GM21576 (cell line): ENCODE results near the gene ZBTB21.
"Not testable (repeated sequence)": the region's sequence is repeated elsewhere in the genome, so short reads cannot be mapped to it uniquely, and the experiment has no call there.

Experiments
- ATAC-seq: cut with Tn5 transposase; IDR thresholded peaks from one replicate; pipeline ENCODE4 v1.9.1; 2021; ENCODE audit warnings: mild to moderate bottlenecking, moderate library complexity; ENCODE audit not compliant: unreplicated experiment

The ZBTB21 gene

DNA sequence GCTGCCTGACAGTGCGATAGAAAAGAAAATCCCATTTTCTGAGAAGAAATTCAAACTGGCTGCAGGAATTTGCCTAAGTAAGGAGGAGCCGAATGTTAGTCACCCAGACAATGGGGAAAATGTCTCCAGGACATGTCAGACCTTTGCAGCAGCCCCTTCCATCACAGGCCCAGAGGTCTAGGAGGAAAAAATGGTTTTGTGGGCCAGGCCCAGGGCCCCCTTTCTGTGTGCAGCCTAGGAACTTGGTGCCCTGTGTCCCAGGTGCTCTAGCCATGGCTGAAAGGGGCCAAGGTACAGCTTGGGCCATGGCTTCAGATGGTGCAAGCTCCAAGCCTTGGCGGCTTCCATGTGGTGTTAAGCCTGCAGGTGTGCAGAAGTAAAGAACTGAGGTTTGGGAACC lies 14.6 kb downstream of the ZBTB21 start:
- no peak for ATAC-seq

DNA sequence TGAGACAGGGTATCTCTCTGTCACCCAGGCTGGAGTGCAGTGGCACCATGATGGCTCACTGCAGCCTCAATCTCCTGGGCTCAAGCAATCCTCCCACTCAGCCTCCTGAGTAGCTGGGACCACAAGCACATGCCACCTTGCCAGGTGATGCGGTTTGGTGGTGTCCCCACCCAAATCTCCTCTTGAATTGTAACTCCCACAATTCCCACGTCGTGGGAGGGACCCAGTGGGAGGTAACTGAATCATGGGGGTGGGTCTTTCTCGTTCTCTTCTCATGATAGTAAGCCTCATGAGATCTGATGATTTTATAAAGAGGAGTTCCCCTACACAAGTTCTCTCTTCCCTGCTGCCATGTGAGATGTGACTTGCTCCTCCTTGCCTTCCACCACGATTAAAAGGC lies 15.5 kb downstream of the ZBTB21 start:
- ATAC-seq: not testable (repeated sequence)

DNA sequence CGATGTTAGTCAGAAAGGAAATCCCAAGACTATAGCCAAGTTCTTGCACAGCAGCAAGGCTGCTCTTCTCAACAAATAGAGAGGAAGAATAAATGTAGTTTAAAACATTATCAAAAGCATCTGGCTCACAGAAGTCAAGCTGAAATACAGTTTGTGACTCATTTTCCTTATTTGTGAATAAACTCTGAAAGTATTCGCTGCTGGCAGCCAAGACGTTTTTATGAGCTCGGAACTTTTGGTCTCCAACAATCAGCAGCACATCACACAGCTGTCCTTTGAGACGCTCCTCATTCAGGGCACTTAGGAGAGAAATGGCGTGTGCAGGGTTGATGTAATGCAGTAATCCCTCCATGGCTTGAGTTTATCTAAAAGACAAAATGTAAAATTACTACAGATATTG lies 16.4 kb downstream of the ZBTB21 start:
- ATAC-seq: no peak

DNA sequence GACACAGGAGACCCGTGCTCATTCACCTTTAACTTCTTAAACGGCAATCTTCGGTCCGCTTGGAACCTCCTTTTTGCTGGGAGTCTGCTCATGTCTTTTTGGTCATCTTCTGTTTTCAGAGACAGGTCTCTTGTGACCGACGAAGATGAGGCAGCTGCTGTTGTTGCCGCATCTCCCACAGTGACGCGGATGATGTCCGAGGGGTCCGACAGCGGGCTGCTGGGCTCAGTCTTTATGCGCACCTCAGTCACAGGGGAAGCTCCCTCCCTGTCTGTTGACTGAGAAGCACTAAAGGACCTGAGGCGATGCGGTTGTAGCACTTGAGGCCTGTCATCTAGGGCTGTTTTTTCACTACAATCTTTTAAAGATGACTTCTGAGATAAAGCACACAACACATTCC lies 17.6 kb downstream of the ZBTB21 start:
- no peak for ATAC-seq

DNA sequence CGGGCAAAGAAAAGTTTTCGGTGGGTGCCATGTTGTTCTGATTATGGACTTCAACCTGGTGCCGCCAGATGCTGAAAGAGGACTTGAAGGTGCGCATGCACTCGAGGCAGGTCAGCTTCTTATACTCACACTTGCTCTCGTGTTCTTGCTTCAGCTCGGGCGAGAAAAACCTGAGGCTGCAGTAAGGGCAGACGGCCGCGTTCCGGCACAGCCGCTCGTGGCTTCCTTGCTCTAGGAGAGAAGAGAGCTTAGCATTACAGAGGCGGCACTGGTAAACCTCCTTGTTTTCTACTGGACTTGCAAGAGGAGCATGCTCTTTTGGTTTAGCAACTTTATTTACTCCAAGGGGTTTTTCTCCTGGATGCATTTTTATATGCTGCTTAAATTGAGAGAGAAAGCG lies 18.5 kb downstream of the ZBTB21 start:
- ATAC-seq: no peak

DNA sequence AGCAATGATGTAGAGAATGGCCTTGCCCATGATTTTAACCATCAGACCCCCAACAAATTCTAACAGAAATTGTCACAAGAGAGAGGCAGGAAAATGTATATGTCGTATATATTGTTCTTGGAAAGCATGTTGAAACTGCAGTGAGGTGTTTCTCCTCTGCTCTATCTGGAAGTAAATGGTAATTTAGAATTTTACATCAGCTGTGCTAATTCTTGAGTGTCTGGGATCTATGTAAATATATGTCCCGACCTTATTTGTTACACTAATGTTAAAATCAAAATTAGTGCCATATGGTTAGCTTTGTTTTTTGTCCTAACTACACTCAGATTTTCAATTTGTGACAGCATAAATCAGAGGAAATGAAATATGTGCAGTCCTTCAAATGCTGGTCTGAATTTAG lies 20.5 kb downstream of the ZBTB21 start:
- no peak for ATAC-seq

DNA sequence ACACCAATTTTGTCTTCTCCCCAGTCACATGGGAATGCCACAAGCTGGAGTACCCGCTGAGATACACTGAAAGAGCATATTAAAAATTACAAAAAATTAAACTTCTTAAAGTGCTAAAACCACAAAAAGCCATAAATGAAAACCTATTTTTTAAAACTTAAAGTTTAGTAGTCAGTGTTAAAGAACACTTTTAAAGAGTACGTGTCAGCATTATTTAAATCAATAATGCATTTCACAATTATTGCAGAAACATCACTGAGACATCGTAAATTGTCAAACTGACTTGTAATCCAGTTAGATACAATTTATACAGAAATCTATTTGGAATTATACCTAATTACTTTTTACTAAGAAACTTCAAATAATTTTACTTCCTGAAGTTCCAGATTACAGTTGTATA lies 22.9 kb downstream of the ZBTB21 start:
- no peak for ATAC-seq

DNA sequence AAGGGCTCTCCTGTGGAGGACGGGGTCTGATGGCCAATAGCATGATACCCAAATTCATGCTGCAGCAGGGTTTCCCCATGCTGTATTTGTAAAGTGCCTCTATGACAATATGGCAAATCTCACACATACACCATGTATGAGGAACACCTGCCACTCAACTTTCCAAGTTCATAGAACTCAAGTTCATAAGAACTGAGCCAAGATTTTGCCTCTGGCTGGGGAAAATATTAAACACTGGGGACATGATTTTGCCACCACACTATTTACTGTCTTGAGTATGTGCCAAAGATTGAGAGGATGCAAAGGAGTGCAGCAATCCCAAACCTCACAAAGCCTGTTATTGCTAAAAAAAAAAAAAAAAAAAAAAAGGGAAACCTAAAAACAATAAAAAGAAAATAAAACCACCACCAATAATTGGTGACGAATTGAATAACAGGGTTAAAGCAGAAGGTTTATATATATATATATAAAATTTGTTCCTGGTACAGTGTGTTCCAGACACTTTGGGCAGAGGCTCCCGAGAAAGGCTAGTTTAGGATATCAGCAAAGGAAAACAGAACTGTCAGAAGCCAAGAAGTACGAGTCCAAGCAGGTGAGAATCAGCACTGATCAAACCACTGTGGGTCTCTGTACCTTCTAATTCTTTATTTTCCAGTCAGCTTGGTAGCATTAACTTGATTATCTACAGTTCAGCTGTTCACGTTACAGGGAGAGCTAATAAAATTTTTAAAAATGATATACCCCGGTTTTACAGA lies 24.3 kb downstream of the ZBTB21 start:
- no peak for ATAC-seq

DNA sequence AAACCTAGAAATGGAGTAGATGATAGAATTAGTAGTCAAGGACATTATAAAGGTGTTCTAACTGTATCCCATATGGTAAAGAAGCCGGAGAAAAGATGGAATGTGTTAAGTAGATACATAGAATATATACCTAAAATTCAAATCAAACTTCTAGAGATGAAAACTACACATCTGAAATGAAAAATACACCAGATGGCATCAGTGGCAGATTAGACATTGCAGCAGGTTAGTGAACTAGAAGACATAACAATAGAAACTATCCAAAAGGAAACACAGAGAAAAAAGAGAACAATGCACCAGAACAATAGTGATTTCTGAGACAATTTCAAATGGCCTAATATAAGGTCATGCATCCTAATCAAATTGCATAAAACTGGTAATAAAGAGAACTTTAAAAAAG lies 26.9 kb downstream of the ZBTB21 start:
- no peak for ATAC-seq

DNA sequence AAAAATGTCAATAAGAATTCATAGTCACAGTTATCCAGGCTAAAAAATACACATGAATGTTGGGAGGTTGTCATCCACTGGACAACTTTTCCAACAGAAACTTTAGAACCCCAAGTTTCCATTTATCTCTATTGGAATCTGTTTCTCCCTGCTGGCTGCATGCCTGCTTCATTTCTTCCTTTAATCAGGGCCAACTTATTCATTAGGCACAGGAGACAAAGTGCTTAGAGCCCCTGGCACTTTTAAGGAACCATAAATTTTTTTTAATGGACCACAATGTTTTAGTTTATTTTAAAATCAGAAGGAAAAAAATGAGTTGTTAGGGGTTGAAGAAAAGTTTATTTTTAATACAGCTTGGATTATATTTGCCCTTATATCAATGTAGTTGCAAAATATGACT lies 29.6 kb downstream of the ZBTB21 start:
- no peak for ATAC-seq

DNA sequence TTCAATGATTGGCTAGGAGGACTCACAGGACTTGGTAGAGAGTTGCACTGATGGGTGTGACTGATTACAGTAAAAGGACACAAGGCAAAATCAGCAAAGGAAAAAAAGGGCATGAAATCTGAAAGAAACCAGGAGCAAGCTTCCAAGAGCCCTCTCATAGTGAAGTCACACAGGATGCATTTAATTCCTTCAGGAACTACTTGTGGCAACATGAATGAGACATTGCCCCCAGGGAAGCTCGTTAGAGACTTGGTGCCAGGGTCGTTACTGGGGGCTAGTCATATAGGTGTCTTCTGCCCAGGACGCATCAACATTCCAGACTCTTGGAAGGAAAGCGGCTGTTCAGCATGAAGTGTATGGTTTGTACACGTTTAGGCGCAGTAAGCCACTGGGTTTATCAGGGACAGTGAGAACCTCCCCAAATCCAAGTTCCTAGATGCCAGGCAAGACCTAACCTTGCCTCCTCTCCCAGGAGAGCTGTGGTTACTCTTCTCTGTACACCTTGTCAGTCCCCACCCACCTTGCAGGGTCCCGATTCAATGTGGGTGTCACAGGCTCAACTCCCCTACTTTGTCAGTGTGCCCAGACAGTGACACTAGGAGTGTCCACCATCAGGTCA lies 30.3 kb downstream of the ZBTB21 start:
- no peak for ATAC-seq

DNA sequence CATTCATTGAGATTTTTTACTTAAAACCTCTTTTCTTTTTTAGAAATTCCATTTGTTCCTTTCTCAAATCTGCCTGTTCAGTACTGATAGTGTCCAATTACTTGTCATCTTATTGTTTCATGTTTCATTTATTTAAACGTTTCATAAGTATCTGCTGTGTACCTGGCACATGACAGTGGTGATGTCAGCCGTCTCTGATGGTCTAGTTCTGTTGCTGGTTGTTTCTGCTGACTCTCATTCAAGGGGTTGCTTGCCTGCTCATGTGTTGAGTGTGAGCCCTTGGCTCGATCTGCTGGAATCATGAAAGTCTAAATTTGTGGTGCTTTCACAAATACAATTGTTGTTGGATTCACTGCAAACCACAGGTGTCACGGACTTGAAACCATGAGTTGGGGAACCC lies 30.8 kb downstream of the ZBTB21 start:
- no peak for ATAC-seq

DNA sequence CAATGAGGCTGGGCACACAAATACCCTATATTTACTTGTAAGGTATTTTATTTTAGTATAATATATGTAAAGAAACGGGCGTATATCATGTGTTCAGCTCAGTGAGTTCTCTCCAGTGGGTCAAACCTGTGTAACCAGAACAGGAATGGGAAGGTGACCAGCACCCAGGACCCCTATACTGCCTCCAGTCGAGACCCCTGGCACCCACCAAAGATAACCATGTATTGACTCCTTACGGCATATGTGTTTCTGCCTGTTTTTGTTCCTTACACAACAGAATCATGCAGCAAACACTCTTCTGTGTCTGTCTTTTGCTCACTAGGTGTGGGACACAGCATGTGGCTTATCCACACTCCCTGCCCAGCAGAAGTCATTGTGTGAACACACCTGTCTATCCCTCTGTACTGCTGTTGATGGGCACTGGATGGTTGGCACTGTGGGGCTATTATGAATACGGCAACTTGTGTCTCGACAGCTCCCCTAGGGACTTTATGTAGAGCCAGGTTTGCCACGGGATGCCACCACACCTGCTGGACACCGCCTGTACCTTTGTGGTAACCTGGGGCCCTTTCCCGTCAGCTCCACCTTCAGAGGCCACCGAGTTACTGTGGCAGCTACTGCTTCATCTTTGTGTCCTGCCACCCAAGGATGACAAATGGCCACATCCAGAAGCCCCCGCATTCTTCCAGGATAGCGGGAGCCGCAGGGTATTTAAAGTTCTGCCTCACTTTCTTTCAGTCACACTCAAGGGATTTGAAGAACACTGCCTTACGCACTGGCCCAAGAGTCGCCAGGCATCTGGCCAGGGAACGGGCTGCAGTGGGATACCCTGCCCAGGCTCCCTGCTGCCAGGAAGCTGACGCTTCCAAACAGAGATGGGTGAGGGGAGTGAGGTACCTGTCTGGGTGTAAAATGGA lies 32.9 kb downstream of the ZBTB21 start:
- no peak for ATAC-seq

DNA sequence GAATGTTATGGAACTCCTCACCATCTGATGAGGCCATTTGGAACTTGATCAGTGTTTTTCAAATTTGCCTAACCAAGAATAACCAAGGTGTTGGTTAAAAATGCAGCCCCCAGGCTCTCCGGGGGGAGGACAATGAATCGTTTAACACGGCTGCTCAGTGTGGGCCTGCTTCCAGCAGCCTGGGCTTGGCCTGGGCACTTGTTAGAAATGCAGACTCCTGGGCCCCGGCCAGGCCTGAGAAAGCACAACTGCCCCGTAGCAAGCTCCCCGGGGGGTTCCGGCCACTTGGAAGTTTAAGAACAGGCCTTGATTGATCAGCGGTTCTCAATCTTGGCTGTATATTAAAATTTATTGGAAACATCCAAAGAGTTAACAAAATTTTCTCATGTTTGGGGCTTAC lies 33.5 kb downstream of the ZBTB21 start:
- no peak for ATAC-seq

DNA sequence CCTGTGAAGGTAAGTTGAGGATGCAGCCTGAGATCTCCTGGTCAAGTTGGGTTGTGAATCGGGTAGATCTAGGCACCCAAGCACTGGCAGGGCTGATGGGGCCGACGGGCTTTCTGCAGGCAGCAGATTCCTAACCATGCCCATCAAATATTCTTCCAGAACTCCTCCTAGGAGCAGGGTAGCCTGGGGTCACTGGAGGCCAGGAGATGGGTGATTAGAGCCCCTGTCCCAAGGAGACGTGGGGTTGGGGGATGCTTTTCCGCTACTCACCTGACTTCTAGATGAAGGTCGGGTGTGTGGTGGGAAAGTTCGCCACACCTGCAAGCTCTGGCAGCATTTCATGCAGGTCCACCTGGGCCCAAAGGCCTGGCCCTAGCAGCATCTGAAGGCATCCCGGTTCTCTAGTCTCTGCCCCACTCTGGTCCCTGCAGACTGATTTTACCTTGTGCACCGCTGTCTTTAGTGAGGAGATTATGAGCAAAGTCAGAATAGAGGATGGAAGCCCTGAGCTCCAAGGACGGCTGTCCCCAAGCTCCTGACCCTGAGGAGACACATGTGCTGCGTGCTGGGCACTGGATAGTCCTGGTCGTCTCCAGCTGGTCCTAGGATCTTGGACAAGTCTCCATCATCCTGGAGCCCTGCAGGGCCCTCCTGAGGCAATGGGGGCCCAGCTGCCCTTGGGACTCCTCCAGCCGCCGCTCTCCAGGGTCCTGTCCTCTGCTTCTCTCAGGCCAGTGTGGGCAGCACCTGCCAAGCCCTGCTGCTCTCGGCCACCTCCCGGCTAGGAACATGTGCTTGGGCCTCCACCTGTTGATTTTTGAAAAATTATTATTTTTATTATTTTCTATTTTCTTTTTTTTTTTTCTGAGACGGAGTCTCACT lies 34.5 kb downstream of the ZBTB21 start:
- no peak for ATAC-seq

DNA sequence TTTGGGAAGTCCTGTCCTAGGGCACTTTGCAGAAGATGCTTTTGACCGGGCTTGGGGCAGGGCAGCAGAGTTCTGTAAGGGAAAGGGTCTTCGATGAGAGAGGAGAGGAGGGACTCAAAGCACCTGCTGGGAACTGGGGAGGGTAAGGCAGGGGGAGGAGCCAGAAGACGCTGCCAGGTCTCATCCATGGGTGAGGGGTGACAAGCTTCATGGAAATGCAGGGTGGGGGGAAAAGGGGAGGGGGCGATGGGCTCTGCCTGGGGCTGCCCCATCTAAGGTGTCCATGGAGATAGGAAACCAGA lies 35.5 kb downstream of the ZBTB21 start:
- no peak for ATAC-seq

DNA sequence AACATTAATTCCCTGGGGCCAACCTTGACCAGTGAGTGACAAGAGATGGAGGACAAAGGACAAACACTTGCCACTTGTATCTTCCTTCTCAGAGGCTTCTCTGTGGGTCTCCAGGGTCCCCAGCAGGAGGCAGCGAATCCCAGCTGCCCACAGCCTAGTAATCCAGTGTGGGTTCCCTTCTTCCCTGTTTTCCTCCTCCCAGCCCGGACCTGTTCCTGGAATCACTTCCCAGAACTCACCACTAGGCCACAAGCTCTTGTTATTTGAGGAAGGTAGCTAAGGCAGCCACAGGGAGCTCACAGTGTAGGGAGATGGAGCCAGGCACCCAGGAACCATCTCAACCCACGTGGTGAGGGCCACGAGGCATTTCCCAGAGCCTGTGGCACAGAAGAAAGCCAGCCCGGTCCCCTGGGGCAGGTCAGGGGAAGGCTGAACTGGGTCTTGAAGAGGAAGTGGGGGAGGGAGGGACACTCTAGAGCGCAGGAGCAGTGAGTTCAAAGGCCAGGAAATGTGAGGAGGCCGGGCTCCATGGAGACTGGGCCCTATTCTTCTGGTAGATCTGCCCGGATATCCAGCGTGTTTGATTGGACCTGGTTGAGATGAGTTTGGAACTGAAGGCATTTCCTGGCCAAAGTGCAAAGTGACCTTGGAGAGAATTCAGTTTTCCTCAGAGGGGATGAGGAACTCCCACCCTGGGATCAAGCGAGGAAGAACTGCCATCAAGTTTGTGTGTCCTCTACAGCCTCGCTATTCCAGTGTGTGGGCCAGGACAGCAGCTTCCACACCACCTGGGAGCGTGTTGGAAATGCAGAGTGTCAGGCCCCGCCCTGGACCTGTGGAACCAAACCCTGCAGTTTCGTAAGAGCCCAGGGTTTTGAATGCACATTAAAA lies 36.1 kb downstream of the ZBTB21 start:
- ATAC-seq: no peak

DNA sequence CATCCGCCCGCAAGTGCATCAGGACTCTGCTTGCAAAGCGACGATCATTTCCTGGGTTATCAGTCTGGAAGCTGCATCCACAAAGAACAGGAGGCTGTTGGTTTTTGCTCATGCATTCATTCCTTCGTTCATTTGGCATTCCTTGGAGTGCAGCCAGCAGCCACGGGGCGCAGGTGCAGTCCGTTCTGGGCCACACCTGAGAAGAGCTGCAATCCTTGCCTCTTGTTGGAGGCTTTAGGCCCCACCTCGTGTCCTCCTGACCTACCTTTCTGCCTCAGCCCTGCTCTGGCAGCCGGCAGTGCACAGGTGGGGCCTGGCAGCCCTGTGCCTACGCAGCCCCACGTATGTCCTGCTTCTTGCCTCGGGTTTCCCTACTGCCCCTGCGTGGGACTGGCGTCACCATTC lies 36.7 kb downstream of the ZBTB21 start:
- no peak for ATAC-seq

DNA sequence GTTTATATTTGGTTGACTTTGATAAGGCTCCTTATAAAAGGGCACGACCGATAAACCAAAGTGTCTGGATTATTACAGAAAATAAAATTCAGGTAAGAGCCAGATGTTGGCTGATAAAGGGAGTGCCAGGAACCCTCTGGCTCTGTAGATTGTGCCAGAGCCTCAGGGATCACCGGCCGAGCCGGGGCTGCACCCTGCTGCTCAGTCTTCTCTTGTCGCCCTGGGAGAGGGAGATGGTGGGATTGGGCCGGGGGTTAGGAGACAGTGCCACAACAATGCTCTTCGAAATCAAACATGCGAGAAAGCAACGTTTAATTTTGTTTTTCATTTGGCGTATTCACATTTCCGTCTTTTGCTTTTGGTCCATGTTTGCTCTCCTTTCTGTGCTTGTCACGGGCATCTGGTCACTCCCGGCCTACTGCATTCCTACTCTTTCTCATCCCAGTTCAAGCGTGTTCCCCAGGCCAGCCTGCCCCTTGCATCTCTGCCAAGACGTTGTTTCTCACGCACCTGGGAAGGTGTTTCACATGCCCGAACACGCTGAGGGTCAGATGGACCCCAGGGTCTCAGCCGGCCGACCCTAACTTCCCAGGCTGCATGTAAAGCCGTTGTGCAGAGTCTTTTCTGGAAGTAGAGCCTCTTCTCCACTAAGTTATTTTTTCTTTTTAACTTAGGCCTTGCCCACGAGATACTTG lies 37.5 kb downstream of the ZBTB21 start:
- no peak for ATAC-seq
